NB4 (cell line): ENCODE results near the gene TTC32.

Experiments
- CTCF ChIP-seq: IDR thresholded peaks from one replicate; pipeline ENCODE4 v1.5.1; 2012; ENCODE audit warnings: low read depth, low read length
- MAX ChIP-seq: IDR thresholded peaks from 2 replicates; pipeline ENCODE4 v1.6.1; 2011; ENCODE audit warnings: low read depth, low read length
- POLR2A ChIP-seq: IDR thresholded peaks from 2 replicates; pipeline ENCODE4 v1.6.1; 2011; ENCODE audit warnings: mild to moderate bottlenecking; ENCODE audit not compliant: insufficient read length; ENCODE audit errors: extremely low read depth

GRCh38 chr2:19943189-19943588 lies 41.4 kb upstream of the TTC32 start:
- TF ChIP-seq POLR2A (no peak), CTCF (no peak), MAX (no peak)
